OCI-LY3 (cell line): ENCODE measurements around the gene SYT3.

ENCODE experiments used
- CTCF ChIP-seq: fragments of 200-600, 300-600 bp; sonication (generic); IDR thresholded peaks from 2 replicates; pipeline ENCODE4 v1.5.1; 2014; ENCODE audit warnings: antibody characterized with exemption, low read length, low read depth
- EZH2phosphoT487 ChIP-seq: fragments of 200-600 bp; shearing (Covaris generic); IDR thresholded peaks from 2 replicates; pipeline ENCODE4 v1.6.1; 2018; ENCODE audit warnings: antibody characterized with exemption, mixed run types, low read depth

- TF ChIP-seq CTCF, result no peak
- TF ChIP-seq EZH2phosphoT487, result no peak
Observed at GRCh38 chr19:50602935-50603334, 36.7 kb downstream of the SYT3 start.
